MG63 (cell line): Measurements from ENCODE around the gene MOB3B. TPM values are rescaled to one million over a fixed set of nuclear protein-coding genes. Genes with fewer than 3 reads are reported as not detected.

ENCODE experiments used
- DNase-seq: peaks from one replicate; pipeline ENCODE4 v3.0.0-alpha.2; 2020
- H3K27me3 ChIP-seq: fragments of 250-450 bp; sonication (Bioruptor Pico); 2 replicates; pipeline ENCODE4 v1.5.1; 2020; ENCODE audit warnings: mild to moderate bottlenecking, moderate library complexity
- H3K36me3 ChIP-seq: fragments of 250-450 bp; sonication (Bioruptor Pico); 2 replicates; pipeline ENCODE4 v1.5.1; 2020; ENCODE audit warnings: mild to moderate bottlenecking, moderate library complexity
- H3K4me3 ChIP-seq: fragments of 250-450 bp; sonication (Bioruptor Pico); 2 replicates; pipeline ENCODE4 v1.5.1; 2020; ENCODE audit warnings: mild to moderate bottlenecking, moderate library complexity
- H3K9me3 ChIP-seq: fragments of 250-450 bp; sonication (Bioruptor Pico); 2 replicates; pipeline ENCODE4 v1.5.1; 2020; ENCODE audit warnings: mild to moderate bottlenecking, moderate library complexity
- total RNA-seq: library from RNA; depleted of rRNA; stranded (reverse); fragments of >200 nt; shearing (Covaris generic); gene quantifications from 2 replicates; pipeline ENCODE4 v1.2.3, GENCODE V29; 2014; ENCODE audit warnings: low replicate concordance

The MOB3B gene
- total RNA-seq, 1 experiment from 2014 or later: not detected

DNA sequence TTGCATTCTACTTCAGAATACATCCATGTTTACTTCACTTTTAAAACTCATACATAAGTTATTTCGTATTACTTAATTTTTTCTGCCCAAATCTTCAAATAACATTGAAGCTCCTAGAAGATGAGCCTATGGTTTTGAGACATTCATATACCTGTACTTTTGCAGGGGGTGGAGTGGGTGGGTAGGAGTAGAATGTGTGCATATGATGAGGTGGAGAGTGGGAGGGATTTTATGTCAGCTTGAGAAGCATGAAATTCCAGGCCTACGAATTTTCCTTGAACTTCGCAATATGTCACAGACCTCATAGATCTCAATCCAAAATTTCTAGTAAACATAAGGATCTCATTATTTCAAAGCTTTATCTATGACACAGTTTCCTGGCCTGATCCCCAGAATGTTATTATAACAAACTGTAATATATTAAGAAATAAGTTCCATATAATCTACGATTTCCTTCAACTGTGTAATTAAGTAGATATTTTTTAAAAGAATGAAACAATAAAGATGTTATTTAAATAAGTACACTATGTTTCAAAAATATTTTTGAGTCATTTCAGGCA lies 19.7 kb upstream of the MOB3B start:
- no peaks in the 10 kb centered on the region for H3K9me3 ChIP-seq
- no peak overlapping the region for H3K4me3 ChIP-seq
- no peak for DNase-seq
- no peaks in the 10 kb centered on the region for H3K36me3 ChIP-seq
- H3K27me3 ChIP-seq: no peaks in the 10 kb centered on the region

- H3K4me3 ChIP-seq: no peak overlapping the region
- no peaks in the 10 kb centered on the region for H3K27me3 ChIP-seq
- no peaks in the 10 kb centered on the region for H3K36me3 ChIP-seq
- no peak for DNase-seq
- H3K9me3 ChIP-seq: no peaks in the 10 kb centered on the region
Observed at GRCh38 chr9:27548055-27548741, 18.6 kb upstream of the MOB3B start.

DNA sequence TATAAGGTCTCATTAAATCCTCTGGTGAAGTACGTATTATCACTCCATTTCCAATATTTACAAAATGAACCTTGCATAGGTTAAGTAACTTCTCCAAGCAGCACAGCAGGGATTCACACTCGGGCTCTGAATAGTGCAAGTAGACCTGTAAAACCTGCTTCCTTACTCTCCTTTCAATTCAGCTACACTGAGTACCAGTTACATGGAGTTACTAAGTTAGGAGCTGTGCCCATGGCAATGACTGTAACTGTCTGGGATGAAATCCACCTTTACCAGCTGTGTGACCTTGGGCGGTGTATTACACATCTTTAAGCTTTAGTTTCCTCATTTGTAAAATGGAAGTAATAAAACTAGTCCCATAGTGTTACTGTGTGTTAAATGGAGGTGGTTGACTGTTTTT lies 15.9 kb upstream of the MOB3B start:
- H3K9me3 ChIP-seq: no peaks in the 10 kb centered on the region
- DNase-seq: no peak
- no peaks in the 10 kb centered on the region for H3K27me3 ChIP-seq
- H3K36me3 ChIP-seq: no peaks in the 10 kb centered on the region
- H3K4me3 ChIP-seq: no peak overlapping the region

DNA sequence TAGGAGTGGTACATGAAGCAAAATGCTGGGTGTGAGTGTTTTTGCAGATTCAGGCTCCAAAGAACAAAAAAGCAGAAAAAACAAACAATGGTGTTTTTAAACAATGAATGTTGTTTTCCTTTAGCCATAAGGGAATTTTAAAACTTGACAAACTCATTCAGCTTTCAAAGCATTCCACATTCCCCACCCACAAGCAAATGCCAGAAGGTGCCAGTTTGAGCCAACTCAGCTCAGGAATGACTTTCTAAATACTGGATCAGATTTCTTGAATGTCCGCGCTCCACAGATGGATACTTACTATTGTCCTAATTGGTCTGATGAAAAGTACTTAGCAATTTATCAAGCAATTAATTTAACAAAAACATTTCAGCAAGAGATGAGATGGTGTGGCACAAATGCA lies 12.9 kb upstream of the MOB3B start:
- Histone ChIP-seq H3K36me3 (no peaks in the 10 kb centered on the region), H3K9me3 (no peaks in the 10 kb centered on the region), H3K27me3 (no peaks in the 10 kb centered on the region), H3K4me3 (no peak overlapping the region)
- no peak for DNase-seq

DNA sequence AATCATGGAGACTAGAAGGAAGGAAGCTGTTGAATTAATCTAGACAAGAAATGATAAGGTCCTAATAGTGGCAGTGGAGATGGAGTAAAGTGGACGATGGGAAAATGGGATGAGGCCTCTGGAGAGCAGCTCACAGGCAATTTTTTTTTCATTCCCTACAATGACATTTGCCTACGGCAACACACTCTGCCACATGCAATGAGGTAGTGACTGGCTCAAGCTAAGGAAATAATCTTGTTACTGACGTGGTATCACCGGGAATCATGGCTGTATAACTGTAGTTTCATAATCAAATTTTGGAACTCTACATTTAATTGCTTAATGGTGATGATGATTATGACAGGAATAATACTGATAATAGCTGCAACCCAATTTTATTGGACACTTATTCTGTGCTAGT lies 12.1 kb upstream of the MOB3B start:
- no peak for DNase-seq
- Histone ChIP-seq H3K27me3 (no peaks in the 10 kb centered on the region), H3K36me3 (no peaks in the 10 kb centered on the region), H3K4me3 (no peak overlapping the region), H3K9me3 (no peaks in the 10 kb centered on the region)

DNA sequence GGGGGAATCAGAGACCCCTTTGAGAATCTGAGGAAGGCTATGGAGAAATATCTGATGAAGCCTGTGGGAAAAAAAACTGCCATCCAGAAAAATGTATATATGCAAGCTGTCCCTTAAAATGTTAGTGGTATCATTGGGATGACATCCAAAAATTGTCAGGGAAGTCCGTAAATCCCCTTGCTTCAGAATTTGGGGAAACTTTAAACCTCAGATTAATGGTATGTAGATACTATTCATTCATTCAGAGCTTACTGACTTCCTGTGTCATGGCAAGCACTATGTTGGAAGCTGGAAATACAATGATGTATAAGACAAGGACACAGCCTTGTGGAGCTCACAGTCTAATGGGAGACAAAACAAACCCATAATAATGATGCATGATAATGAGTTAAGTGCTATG lies 10.9 kb upstream of the MOB3B start:
- H3K9me3 ChIP-seq: no peaks in the 10 kb centered on the region
- no peak for DNase-seq
- no peaks in the 10 kb centered on the region for H3K36me3 ChIP-seq
- no peaks in the 10 kb centered on the region for H3K27me3 ChIP-seq
- no peak overlapping the region for H3K4me3 ChIP-seq

GRCh38 chr9:27539479-27540441 lies 10.1 kb upstream of the MOB3B start:
- DNase-seq: peak; percentile 63
- no peaks in the 10 kb centered on the region for H3K9me3 ChIP-seq
- H3K27me3 ChIP-seq: no peaks in the 10 kb centered on the region
- no peaks in the 10 kb centered on the region for H3K36me3 ChIP-seq
- no peak overlapping the region for H3K4me3 ChIP-seq

DNA sequence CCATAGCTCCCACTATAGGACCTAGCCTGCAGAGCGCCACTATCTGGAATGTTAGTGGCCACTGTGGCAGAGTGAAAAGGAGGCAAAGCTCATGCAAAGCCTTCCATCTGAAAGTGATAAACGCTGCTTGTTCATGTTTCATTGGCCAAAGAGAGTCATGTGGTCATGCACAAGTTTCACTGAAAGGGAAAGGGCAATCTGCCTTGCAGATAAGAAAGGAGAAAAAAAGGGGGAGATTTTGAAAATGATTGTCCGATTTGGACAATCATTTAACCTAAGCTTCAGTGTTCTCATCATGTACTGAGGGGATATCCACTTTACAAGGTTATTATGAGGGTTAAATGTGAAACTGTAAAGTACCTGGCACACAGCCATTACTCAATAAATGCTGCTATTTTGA lies 9.0 kb upstream of the MOB3B start:
- Histone ChIP-seq H3K27me3 (no peaks in the 10 kb centered on the region), H3K36me3 (no peaks in the 10 kb centered on the region), H3K4me3 (no peak overlapping the region), H3K9me3 (no peaks in the 10 kb centered on the region)
- no peak for DNase-seq

- no peak for DNase-seq
- H3K9me3 ChIP-seq: no peaks in the 10 kb centered on the region
- H3K36me3 ChIP-seq: no peaks in the 10 kb centered on the region
- no peak overlapping the region for H3K4me3 ChIP-seq
- H3K27me3 ChIP-seq: no peaks in the 10 kb centered on the region
Observed at GRCh38 chr9:27537756-27538155, 8.1 kb upstream of the MOB3B start.

- no peak overlapping the region for H3K4me3 ChIP-seq
- no peak for DNase-seq
- no peaks in the 10 kb centered on the region for H3K36me3 ChIP-seq
- no peaks in the 10 kb centered on the region for H3K9me3 ChIP-seq
- H3K27me3 ChIP-seq: no peaks in the 10 kb centered on the region
Observed at GRCh38 chr9:27537027-27537435, 7.4 kb upstream of the MOB3B start.

DNA sequence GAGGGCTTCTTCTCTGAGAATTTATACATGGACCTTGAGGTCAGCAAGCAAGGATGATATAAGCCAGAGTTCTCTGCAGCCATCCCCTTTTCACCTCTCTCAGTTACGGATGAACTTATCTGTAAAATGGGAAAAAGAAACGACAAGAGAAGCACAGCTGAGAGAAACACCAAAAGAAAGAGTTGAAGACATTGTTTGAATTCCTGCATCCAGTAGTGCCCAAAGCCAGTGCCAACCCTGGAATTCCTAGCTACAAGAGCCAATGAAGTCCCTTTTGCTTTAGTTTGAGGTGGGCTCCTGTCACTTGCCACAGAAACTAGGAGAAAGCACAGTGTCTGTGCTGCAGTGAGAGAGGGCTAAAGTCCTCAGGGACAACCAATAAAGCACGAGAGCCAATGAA lies 6.6 kb upstream of the MOB3B start:
- Histone ChIP-seq H3K27me3 (no peaks in the 10 kb centered on the region), H3K9me3 (no peaks in the 10 kb centered on the region), H3K36me3 (no peaks in the 10 kb centered on the region), H3K4me3 (no peak overlapping the region)
- DNase-seq: no peak

DNA sequence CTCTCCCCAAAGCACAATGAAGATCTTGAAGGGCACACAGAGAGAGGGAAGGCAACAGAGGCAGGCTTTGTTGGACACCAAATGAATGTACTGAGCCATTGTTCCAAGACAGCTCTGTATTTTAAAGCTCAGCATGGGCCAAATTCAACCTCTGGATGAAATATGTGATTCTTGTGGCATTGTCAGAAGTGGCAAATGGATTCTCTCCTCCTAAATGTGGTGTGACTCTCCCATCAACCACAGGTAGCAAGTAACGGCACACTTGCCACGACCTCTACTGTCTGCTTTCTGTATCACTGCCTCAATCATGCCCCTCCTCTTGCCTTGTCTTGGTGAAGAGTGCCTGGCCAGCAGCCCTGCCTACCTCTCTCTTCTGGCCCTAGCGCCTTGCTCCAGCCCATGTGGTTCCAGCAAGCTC lies 6.1 kb upstream of the MOB3B start:
- H3K36me3 ChIP-seq: no peaks in the 10 kb centered on the region
- H3K4me3 ChIP-seq: no peak overlapping the region
- no peaks in the 10 kb centered on the region for H3K9me3 ChIP-seq
- no peak for DNase-seq
- H3K27me3 ChIP-seq: no peaks in the 10 kb centered on the region

DNA sequence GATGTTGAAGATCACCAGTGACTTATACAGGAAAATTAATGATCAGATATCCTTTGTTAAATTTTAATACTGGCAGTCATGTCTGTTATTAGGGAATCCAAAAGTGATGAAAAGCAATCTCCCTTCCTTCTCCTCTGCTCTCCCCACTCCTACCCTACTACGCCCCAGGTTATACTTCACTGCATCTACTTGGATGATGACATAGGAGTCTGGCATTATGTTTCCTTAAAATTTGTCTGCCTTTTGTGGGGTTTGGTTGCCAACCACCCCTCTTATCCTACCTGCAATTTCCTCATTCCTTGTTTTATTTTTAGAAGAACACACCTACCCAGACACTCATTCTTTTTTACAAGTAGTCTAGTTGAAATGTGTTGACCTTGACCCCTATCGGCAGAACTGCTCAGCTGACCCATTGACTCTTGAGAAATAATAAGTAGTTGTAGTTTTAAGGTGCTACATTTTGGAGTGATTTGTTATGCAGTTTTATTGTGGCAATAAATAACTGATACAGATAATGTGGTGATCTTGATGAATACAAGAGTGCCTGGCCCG lies 5.1 kb upstream of the MOB3B start:
- Histone ChIP-seq H3K36me3 (no peaks in the 10 kb centered on the region), H3K9me3 (no peaks in the 10 kb centered on the region), H3K27me3 (no peaks in the 10 kb centered on the region), H3K4me3 (no peak overlapping the region)
- DNase-seq: no peak

GRCh38 chr9:27534131-27534530 lies 4.5 kb upstream of the MOB3B start:
- no peak for DNase-seq
- H3K4me3 ChIP-seq: no peak overlapping the region
- H3K27me3 ChIP-seq: no peaks in the 10 kb centered on the region
- no peaks in the 10 kb centered on the region for H3K36me3 ChIP-seq
- H3K9me3 ChIP-seq: no peaks in the 10 kb centered on the region

DNA sequence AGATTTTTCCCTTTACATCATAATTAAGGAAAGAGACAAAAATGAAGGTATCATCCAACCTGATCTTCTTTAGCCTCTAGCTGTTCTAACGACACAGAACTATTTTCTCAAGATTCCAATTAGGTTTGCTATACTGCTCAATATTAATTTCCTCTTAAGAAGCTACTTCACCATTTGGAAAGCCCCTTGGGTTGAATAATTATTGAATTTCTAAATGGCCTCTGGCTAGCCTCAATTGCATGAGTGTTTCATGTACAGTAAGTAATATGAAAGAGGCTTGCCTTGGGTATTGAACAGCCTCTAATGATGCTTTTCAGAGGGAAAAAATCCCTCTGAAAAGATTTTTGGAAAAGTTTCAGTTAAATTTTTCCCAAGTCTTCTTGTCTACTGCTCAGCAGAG lies 3.7 kb upstream of the MOB3B start:
- no peak overlapping the region for H3K4me3 ChIP-seq
- no peaks in the 10 kb centered on the region; the same call in 1 of the 2 replicates for H3K27me3 ChIP-seq
- H3K36me3 ChIP-seq: no peaks in the 10 kb centered on the region
- no peak for DNase-seq
- H3K9me3 ChIP-seq: no peaks in the 10 kb centered on the region

GRCh38 chr9:27532046-27532445 lies 2.4 kb upstream of the MOB3B start:
- DNase-seq: no peak
- no peaks in the 10 kb centered on the region for H3K9me3 ChIP-seq
- no peaks in the 10 kb centered on the region; the same call in 1 of the 2 replicates for H3K27me3 ChIP-seq
- H3K4me3 ChIP-seq: no peak overlapping the region
- no peaks in the 10 kb centered on the region for H3K36me3 ChIP-seq
